Stimulated activated effector memory CD8-positive, alpha-beta T cell treated with anti-CD3 and anti-CD28 coated beads, Interleukin-12 subunit alpha, Interleukin-12 subunit beta, amount 100 ng/mL, for 72 hours (primary cell): ENCODE measurements around the gene AMN1.
"Not testable (repeated sequence)": the region's sequence is repeated elsewhere in the genome, so short reads cannot be mapped to it uniquely, and the experiment has no call there.

Source experiments
- ATAC-seq: fragments of 150-1000 bp; cut with Tn5 transposase; 2 replicates; pipeline ENCODE4 v1.10.0; 2021
- DNase-seq, 2 donors: peaks; one replicate each; pipeline ENCODE4 v3.0.0; 2021 to 2022; ENCODE audit warnings: low spot score in 2 of 2
- H3K27ac Mint-ChIP-seq: one replicate; pipeline ENCODE4 v1.8.0; 2022; ENCODE audit warnings: mild to moderate bottlenecking, mixed read lengths
- H3K36me3 Mint-ChIP-seq: one replicate; pipeline ENCODE4 v1.8.0; 2022; ENCODE audit warnings: mild to moderate bottlenecking, mixed read lengths
- H3K4me1 Mint-ChIP-seq: one replicate; pipeline ENCODE4 v1.8.0; 2022; ENCODE audit warnings: mixed read lengths
- H3K4me3 Mint-ChIP-seq: one replicate; pipeline ENCODE4 v1.8.0; 2022; ENCODE audit warnings: mild to moderate bottlenecking, mixed read lengths
- H3K9me3 Mint-ChIP-seq: one replicate; pipeline ENCODE4 v1.8.0; 2022; ENCODE audit warnings: mixed read lengths

The AMN1 gene

GRCh38 chr12:31669582-31669981 is 59.2 kb downstream of the AMN1 start:
- DNase-seq, H3K36me3 Mint-ChIP-seq, H3K4me3 Mint-ChIP-seq, H3K27ac Mint-ChIP-seq, ATAC-seq, H3K4me1 Mint-ChIP-seq, H3K9me3 Mint-ChIP-seq: not testable (repeated sequence)

GRCh38 chr12:31669020-31669419 is 59.8 kb downstream of the AMN1 start:
- Mint-ChIP-seq H3K4me1 (no peaks in the 10 kb centered on the region), H3K27ac (no peak overlapping the region), H3K36me3 (no peaks in the 10 kb centered on the region), H3K4me3 (no peak overlapping the region), H3K9me3 (peaks cover 5% of the 10 kb centered on the region)
- no peak for DNase-seq
- ATAC-seq: no peak

DNA sequence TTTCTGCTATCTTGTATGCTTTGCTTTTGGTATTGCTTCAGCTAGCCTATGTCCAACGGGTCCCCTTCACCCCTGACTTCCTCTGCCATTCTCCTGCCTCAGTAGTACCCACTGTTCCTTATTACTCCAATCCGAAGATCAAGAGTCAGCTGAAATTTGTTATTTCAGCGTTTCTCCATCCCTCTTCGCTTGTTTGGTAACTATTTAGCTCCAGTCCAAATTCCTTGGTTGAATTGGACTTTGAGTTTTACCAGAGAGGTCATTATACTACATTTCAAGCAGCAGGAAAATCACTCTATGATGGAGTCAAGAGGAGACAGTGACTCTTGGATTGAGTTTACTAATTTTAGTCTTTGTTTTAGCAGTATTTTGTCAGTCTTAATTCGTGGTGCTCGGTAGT is 64.8 kb downstream of the AMN1 start:
- no peak overlapping the region for H3K4me3 Mint-ChIP-seq
- H3K9me3 Mint-ChIP-seq: peaks cover 4% of the 10 kb centered on the region
- DNase-seq (no peak), ATAC-seq (no peak)
- no peaks in the 10 kb centered on the region for H3K36me3 Mint-ChIP-seq
- no peaks in the 10 kb centered on the region for H3K4me1 Mint-ChIP-seq
- H3K27ac Mint-ChIP-seq: no peak overlapping the region

- DNase-seq (no peak), ATAC-seq (no peak)
- H3K4me3 Mint-ChIP-seq: no peak overlapping the region
- no peaks in the 10 kb centered on the region for H3K36me3 Mint-ChIP-seq
- no peaks in the 10 kb centered on the region for H3K9me3 Mint-ChIP-seq
- H3K4me1 Mint-ChIP-seq: peaks cover 1% of the 10 kb centered on the region
- H3K27ac Mint-ChIP-seq: no peak overlapping the region
Observed at GRCh38 chr12:31663576-31663975, 65.2 kb downstream of the AMN1 start.

GRCh38 chr12:31662176-31662849 is 66.5 kb downstream of the AMN1 start:
- no peak for DNase-seq
- ATAC-seq: no peak
- H3K4me1 Mint-ChIP-seq: peaks cover 6% of the 10 kb centered on the region
- no peaks in the 10 kb centered on the region for H3K36me3 Mint-ChIP-seq
- H3K4me3 Mint-ChIP-seq: no peak overlapping the region
- no peak overlapping the region for H3K27ac Mint-ChIP-seq
- no peaks in the 10 kb centered on the region for H3K9me3 Mint-ChIP-seq

DNA sequence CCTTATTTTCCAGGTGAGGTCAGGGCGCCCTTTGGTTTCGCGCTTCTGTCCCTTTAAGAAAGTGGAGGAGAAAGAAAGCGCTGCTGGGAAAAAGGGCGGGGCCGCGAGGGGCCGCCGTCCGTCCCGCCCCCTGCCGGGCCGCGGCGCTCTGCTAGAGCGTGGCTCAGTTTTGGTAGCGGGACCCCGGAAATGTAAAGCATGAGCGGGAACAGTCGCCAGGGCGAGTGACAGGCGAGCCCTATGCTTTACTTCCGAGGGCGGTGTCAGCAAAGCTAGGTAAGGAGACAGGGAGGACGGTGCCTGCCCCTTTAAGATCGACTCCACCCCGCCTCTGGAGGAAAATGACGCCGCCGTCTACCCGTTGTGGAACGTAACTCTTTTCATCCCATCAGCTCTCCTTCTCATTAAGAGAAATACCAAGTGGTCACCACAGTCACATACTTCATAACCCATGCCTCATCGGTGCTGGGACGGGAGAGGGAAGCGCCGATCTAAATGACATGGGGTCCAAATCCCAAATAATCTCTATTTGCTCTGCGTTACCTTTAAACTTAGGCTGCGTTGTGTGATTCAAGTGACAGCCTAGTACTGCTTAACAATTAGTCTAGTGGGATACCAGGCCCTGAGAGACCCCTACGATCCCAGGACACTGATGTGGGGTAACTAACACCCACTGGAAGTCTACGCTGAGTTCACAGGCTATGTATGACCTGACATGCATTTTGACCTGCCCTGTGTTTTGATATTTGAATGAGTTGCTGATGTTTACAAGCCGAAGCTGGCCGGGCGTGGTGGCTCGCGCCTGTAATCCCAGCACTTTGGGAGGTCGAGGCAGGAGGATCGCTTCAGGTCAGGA is 69.5 kb downstream of the AMN1 start, which contains the start of gene ETFBKMT:
Gene ETFBKMT, plus strand, starts transcription at position 602 of the 856 bp plus-strand sequence. CDS start 2,266 bp downstream, outside the sequence.
- Mint-ChIP-seq H3K4me1 (peaks cover 6% of the 10 kb centered on the region), H3K9me3 (no peaks in the 10 kb centered on the region), H3K4me3 (peak within 1 kb of the TSS; percentile 78), H3K36me3 (no peaks in the 10 kb centered on the region), H3K27ac (peak within 1 kb of the TSS; percentile 91)
- DNase-seq (peak; percentile 83 to 94), ATAC-seq (peak; percentile 100)

GRCh38 chr12:31658471-31659086 is 70.2 kb downstream of the AMN1 start:
- peak; percentile 2 for ATAC-seq
- no peak for DNase-seq
- no peaks in the 10 kb centered on the region for H3K9me3 Mint-ChIP-seq
- peak overlapping the region; percentile 78 for H3K4me3 Mint-ChIP-seq
- H3K4me1 Mint-ChIP-seq: peaks cover 6% of the 10 kb centered on the region
- H3K36me3 Mint-ChIP-seq: no peaks in the 10 kb centered on the region
- peak overlapping the region; percentile 91 for H3K27ac Mint-ChIP-seq

- H3K9me3 Mint-ChIP-seq: no peaks in the 10 kb centered on the region
- no peak overlapping the region for H3K4me3 Mint-ChIP-seq
- H3K36me3 Mint-ChIP-seq: no peaks in the 10 kb centered on the region
- ATAC-seq (no peak), DNase-seq (no peak)
- H3K4me1 Mint-ChIP-seq: peaks cover 15% of the 10 kb centered on the region
- H3K27ac Mint-ChIP-seq: no peak overlapping the region
Observed at GRCh38 chr12:31655792-31656191, 73.0 kb downstream of the AMN1 start.

- ATAC-seq (no peak), DNase-seq (no peak)
- Mint-ChIP-seq H3K4me1 (peaks cover 15% of the 10 kb centered on the region), H3K4me3 (no peak overlapping the region), H3K27ac (no peak overlapping the region), H3K9me3 (no peaks in the 10 kb centered on the region), H3K36me3 (no peaks in the 10 kb centered on the region)
Observed at GRCh38 chr12:31655208-31655607, 73.6 kb downstream of the AMN1 start.

GRCh38 chr12:31651893-31652521 is 76.8 kb downstream of the AMN1 start:
- Mint-ChIP-seq H3K36me3 (no peaks in the 10 kb centered on the region), H3K27ac (no peak overlapping the region), H3K9me3 (no peaks in the 10 kb centered on the region), H3K4me3 (no peak overlapping the region), H3K4me1 (peaks cover 9% of the 10 kb centered on the region)
- ATAC-seq (no peak), DNase-seq (no peak)

- H3K4me3 Mint-ChIP-seq: no peak overlapping the region
- H3K36me3 Mint-ChIP-seq: no peaks in the 10 kb centered on the region
- H3K9me3 Mint-ChIP-seq: no peaks in the 10 kb centered on the region
- DNase-seq (no peak), ATAC-seq (no peak)
- no peak overlapping the region for H3K27ac Mint-ChIP-seq
- H3K4me1 Mint-ChIP-seq: peaks cover 9% of the 10 kb centered on the region
Observed at GRCh38 chr12:31650918-31651317, 77.9 kb downstream of the AMN1 start.

- DNase-seq (no peak), ATAC-seq (no peak)
Observed at GRCh38 chr12:31647086-31647491, 81.7 kb downstream of the AMN1 start.

DNA sequence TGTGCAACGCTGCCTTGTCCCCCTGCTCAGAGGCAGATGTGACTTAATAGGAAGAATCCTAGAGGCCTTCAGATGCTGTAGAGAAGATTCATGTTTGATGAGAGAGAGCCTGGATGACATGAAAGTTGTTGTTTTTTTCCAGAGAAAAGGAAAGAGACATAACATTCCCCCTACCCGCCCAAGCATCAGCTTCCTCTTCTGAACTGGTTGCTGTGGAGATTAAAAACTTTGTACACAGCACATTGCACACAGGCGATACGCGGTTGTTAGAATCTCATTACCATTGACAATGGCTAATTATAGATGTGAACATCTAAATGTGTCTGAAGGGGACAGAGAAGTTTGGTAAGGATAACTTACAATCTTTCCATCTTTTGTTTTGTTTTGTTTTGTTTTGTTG is 82.9 kb downstream of the AMN1 start:
- no peaks in the 10 kb centered on the region for H3K9me3 Mint-ChIP-seq
- H3K36me3 Mint-ChIP-seq: no peaks in the 10 kb centered on the region
- H3K4me1 Mint-ChIP-seq: no peaks in the 10 kb centered on the region
- no peak for DNase-seq
- H3K4me3 Mint-ChIP-seq: no peak overlapping the region
- ATAC-seq: no peak
- no peak overlapping the region for H3K27ac Mint-ChIP-seq

More at GRCh38 chr12:31647086-31647491, 81.7 kb downstream of the AMN1 start:
- no peaks in the 10 kb centered on the region for H3K9me3 Mint-ChIP-seq
- H3K27ac Mint-ChIP-seq: no peak overlapping the region
- no peaks in the 10 kb centered on the region for H3K4me1 Mint-ChIP-seq
- H3K36me3 Mint-ChIP-seq: no peaks in the 10 kb centered on the region
- H3K4me3 Mint-ChIP-seq: no peak overlapping the region

GRCh38 chr12:31644536-31644935 is 84.3 kb downstream of the AMN1 start:
- Mint-ChIP-seq H3K4me1 (no peaks in the 10 kb centered on the region), H3K9me3 (no peaks in the 10 kb centered on the region), H3K27ac (no peak overlapping the region), H3K36me3 (no peaks in the 10 kb centered on the region), H3K4me3 (no peak overlapping the region)
- DNase-seq (no peak), ATAC-seq (no peak)

DNA sequence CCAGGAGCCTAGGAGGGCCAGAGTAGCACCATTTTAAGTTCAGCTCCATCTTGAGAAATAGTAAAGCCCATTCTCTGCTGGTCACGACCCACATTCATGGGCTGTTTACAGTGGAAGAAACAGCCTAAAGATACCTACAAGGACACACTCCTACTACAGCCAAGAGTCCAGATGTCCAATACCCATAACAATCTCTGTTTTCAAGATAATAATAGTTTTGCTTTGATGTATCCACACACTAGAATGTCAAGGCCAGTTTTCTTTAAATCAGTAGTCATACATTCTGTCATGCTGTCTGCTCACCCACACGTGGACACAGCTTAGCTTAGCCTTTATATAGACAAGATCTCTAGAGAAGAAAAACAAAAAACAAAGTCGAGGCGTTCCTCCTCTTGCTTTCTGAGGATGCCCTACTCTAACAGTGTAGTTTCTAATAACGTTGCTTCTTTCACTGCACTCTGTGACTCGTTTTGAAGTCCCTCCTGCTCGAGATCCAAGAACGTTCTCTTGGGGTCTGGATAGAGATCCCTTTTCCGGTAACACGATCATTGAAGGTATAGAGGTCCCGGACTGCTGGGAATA is 87.2 kb downstream of the AMN1 start:
- no peak overlapping the region for H3K27ac Mint-ChIP-seq
- no peaks in the 10 kb centered on the region for H3K36me3 Mint-ChIP-seq
- peaks cover 3% of the 10 kb centered on the region for H3K4me1 Mint-ChIP-seq
- no peak overlapping the region for H3K4me3 Mint-ChIP-seq
- no peaks in the 10 kb centered on the region for H3K9me3 Mint-ChIP-seq
- DNase-seq (no peak), ATAC-seq (no peak)
